Right renal pelvis (tissue), 4 donors: ENCODE results near the gene PPP4R1. TPM values are rescaled to one million over a fixed set of nuclear protein-coding genes. Genes with fewer than 3 reads are reported as not detected.
"Not testable (repeated sequence)": the region's sequence is repeated elsewhere in the genome, so short reads cannot be mapped to it uniquely, and the experiment has no call there.

Experiments
- DNase-seq, 4 donors: peaks; one replicate each; pipeline ENCODE4 v3.0.0-alpha.2; 2013; ENCODE audit warnings: low read depth in 4 of 4, low spot score in 3 of 4, missing footprints in 1 of 4
- polyA plus RNA-seq, 4 donors: library from polyadenylated mRNA; unstranded; fragments of 120-200 nt; gene quantifications; one replicate each; pipeline ENCODE4 v1.2.1, GENCODE V29; 2013; ENCODE audit not compliant: insufficient read length in 4 of 4

PPP4R1 gene, protein sequence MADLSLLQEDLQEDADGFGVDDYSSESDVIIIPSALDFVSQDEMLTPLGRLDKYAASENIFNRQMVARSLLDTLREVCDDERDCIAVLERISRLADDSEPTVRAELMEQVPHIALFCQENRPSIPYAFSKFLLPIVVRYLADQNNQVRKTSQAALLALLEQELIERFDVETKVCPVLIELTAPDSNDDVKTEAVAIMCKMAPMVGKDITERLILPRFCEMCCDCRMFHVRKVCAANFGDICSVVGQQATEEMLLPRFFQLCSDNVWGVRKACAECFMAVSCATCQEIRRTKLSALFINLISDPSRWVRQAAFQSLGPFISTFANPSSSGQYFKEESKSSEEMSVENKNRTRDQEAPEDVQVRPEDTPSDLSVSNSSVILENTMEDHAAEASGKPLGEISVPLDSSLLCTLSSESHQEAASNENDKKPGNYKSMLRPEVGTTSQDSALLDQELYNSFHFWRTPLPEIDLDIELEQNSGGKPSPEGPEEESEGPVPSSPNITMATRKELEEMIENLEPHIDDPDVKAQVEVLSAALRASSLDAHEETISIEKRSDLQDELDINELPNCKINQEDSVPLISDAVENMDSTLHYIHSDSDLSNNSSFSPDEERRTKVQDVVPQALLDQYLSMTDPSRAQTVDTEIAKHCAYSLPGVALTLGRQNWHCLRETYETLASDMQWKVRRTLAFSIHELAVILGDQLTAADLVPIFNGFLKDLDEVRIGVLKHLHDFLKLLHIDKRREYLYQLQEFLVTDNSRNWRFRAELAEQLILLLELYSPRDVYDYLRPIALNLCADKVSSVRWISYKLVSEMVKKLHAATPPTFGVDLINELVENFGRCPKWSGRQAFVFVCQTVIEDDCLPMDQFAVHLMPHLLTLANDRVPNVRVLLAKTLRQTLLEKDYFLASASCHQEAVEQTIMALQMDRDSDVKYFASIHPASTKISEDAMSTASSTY
- polyA plus RNA-seq: 10 to 100 TPM; 83.2 to 99.2 (median 91.0) TPM

DNA sequence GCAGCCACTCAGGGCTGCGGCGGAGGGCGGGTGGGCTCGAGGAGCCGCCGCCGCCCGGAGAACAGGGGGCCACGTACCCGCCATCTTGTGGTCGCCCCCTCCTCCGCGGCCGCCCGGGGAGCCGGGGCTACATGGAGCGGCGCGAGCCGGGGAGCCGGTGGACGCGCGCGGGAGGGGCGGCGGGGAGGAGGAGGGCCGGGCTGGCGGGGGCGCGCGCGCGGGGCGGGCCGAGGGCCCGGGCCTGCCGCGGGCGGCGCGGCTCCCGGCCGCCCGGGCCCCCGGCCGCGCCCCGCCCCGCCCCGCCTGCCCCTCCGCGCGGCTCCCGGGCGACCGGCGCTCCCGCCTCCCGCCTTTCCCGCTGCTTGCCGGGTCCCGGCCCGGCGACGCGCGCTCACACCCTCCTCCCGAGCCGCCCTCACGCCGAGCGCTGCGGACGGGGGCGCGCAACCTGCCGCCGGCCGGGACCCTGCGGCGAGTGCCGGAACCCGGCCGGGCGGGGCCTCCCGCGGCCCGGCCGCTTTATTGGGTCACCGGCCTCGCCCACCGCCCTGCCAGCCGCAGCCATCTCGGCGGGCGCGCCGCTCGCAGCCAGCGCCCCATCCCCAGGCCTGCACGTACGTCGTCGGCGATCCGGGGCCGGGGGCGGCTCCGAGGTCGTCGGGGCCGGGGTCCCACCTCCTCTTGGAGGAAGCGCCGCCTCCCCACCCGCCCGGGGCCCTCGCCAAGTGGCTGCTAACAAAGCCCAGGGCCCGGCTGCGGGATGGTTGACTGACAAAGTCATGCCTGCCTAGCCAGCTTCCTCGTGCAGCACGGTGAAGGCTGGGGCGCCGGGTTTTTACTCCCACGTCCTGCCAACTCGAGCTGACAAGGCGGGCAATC is at the start of gene PPP4R1:
PPP4R1 (minus strand) TSS at position 159 of the 879 bp plus-strand sequence; CDS start at position 84, 75 bp downstream.
- peak in 2 of 4 donors; percentile 45 to 49 for DNase-seq

DNA sequence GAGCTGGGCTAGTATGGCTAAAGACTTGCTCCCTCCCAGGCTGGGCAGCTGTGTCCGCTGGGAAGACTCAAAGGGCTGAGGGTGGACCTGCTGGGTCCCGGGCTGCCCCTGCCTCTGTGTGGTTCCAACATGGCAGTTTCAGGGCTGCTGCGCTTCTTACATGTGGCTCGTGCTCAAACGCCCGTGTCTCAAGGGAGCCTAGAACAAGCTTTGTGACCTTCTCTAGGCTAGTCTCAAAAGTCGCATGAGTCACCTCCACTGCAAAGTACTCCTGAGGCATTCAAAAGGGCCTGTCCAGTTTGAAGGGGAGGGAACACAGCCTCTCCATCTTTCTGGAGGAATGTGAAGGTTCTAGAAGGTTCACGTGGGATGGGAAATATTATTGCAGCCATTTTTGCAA is 49.0 kb upstream of the PPP4R1 start:
- DNase-seq: no peak

DNA sequence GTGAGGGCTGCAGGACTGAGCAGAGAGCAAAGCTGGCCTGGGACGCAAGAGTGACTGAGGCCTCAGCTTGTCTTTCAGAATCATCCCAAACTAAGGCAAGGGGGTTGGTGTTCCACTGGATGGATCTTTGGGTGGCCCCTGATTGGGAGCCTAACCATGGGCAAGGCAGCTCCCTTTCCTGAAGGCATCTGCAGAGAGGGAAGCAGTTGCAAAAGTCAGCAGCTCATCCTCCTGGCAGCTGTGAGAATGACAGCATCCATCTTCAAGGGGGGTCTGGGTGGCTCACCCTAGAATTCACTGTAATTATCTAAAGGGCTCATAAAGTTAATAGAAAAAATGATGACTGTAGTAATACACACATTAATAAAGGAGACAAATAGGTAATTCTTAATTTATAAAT is 47.2 kb upstream of the PPP4R1 start:
- no peak for DNase-seq

DNA sequence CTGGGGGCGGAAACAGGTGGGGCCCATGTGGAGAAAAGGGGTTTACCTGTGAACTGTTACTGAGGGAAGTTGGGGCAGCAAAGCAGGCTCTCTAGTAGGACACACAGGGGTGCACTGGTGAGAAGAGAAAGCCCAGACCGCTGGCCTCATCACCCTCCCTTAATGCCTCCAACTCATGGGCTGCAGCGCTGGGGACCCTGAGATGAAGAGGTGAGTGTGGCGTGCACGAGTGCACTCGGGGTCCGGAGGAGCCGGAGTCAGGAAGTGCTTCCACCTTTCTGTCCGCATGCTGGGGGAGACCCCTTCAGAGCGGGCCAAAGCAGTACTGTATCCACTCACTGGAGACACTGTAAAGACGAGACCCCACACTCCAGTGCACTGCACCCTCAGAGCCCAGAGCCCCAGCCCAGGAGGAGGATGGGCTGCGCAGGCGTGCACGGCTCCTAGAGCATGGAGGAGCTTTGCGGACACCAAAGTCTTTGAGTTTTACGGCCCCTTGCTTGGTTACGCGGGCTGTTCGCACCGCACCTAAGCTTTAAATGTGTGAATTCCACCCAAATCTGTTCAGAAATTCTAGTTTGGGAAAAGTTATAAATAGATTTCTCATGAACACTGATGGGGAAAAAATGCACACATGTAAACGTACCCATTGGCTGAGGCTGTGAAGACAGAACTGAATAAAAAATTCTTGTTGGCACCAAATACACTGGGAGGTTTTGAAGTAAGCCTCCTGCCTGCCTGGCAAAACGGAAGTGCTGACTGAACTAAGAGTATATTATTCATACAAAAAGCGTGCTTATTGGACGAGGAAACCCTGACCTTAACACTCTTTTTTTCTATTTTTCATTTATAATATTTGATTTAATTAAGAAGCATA is 45.4 kb upstream of the PPP4R1 start:
- no peak for DNase-seq

DNA sequence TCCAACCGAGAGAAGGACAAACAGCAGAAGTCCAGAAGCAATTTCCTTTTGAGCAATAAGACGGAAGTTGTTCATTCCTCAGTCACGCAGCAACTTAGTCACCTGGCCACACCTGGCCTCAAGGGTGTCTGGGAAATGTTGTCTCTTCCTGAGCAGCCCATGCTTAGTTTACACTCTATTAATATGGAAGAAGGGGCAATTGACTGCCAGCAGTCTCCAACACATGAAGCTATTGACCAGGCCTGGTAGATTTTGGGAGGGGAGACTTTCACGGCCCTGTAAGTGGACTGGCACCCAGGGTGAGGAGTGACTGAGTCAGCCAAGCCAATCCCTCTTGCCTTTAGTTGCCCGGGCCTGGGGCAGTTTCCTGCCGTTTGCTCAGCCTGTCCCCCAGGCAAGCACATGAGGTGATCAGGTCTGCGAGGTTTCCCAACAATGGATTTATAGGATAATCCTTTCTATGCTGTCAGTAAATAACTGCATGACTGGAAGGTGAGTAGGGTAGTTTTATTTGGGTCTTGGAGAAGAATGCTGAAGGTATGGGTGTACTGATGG is 43.8 kb upstream of the PPP4R1 start:
- no peak for DNase-seq

GRCh38 chr18:9655232-9655767 is 40.9 kb upstream of the PPP4R1 start:
- no peak for DNase-seq

DNA sequence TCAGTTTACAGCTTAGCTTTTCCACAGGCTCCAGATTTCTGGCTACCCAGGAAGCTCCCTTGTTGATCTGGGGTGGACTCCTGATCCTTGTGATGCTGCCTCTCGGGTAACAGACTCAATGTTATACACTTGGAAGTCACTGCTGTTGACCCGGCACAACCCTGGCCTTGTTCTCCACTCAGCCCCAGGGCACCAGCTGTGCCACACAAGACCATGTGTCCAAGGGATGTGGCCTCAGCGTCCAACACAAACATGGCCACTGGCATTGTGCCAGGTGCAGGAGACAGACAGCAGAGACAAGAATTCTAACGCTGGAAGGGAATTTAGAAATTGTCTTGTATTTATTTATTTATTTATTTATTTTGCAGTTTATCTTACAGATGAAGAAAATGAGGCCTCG is 39.0 kb upstream of the PPP4R1 start:
- DNase-seq: no peak

- DNase-seq: no peak
These were observed 34.8 kb upstream of the PPP4R1 start for GRCh38 chr18:9649164-9649540.

- no peak for DNase-seq
These were observed 34.2 kb upstream of the PPP4R1 start for GRCh38 chr18:9648431-9649163.

DNA sequence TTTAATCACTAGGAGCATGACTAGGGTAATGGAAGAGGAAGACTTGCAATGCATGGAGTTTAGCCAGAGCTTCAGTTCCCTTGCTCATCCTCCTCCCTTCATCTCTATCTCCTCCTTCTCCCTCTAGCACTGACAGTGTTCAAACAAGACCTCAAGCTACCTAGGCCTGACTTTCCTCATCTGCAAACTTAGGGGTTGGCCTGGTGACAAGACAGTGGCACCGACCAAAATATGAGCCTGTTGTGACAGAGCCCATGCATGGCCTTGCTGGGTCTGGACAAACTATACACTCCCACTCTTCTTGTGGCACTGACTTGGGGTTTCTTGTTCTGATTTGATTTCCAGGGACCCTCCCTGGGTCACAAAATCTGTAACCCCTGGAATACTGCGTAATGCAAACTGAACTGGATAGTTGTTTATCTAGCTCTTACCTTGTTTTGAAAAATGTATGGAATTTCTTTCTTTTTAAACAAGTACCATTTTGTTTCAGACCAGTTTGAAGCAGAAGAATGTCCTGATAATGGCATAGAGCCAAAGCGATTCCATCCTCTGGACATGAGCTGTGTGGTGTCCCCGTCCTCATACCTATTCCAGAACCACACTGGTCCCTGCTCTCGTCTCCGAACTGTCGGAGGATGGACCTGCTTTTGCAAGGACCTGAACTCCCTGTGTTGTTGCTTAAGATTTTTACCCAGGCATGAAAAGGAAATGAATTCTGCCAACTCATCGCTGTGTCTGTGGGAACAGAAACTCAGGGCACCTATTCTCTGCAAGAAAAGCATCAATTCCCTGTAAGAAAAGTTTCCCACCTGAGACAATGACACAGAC is 33.4 kb upstream of the PPP4R1 start:
- DNase-seq: no peak

DNA sequence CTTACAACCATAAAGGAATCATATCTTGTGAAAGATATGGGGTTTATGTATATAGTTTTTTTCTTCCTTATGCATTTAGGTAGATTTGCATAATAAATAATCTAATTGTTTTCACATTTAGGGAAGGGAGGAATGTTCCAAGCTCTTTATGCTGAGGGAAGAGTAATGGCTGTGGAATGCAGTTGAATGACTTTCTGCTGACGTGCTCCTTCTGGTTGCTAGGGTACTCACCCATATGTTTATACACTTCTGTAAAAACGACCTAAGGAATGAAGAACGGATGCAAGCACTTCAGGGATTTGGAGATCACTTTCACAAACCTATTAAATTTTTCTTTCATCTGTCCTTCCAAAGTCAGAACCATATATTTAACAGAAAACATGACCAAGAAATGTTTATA is 29.2 kb upstream of the PPP4R1 start:
- peak; percentile 48 to 81 (median 64) for DNase-seq

DNA sequence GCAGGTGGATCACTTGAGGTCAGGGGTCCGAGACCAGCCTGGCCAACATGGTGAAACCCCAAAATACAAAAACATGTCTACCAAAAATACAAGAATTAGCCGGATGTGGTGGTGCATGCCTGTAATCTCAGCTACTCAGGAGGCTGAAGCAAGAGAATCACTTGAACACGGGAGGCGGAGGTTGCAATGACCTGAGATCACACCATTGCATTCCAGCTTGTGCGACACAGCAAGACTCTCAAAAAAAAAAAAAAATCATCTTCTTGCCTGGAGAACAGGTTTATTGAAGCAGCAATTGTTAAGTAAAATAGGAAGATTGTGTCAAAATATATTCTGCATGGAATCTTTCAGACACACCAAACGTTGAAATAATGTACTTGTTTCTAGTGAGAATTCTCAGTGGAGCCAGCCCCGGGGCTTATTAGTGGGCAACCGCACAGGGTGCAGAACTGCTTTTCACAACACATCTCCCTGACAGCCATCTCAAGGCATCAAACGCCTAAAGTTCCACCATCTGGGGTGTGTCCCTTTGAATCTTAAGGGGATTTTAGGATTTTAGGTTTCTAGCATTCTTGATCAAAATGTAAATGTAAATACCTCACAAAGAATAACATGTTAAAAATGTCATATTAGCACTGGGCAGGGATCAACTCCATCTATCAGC is 28.6 kb upstream of the PPP4R1 start:
- no peak for DNase-seq

GRCh38 chr18:9641081-9641480 is 26.7 kb upstream of the PPP4R1 start:
- not testable (repeated sequence) for DNase-seq

GRCh38 chr18:9638886-9639285 is 24.5 kb upstream of the PPP4R1 start:
- no peak for DNase-seq

DNA sequence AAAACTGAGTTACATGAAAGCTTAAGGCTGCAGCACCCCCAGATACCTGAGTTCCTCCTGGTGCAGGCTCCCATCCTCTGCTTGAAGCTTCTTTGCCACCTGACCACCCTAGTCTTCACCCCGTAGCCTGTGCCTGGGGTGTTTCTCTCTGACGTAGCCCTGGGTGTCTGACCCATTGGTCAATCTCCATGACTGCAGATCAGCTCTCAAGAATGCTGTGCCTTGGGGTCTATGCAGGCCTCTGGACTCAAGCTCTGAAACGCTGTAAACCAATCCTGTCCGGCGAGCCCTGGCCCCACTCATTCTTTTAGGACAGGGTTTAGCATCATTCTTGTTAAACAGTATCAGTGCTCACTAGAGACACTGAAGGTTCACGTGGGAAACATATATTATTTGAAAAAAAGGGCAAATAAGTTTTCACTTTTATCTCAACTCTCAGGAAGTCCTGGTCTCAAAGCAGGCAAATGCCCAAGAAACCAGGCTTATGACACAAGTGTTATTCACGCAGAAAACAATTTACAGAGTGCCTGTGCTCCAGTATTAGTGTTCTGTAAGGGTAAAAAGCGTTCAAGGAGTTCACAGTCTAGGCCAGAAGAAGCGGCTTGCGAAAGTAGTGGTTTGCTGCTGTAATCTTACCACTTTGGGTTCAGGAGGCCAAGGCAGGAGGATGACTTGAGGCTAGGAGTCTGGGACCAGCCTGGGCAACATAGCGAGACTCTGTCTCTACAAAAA is 22.8 kb upstream of the PPP4R1 start:
- no peak for DNase-seq

- no peak for DNase-seq
These were observed 20.5 kb upstream of the PPP4R1 start for GRCh38 chr18:9634856-9635255.
